HK-2 (cell line): ENCODE results near the gene NVL.

Source experiments
- DNase-seq: peaks from one replicate; pipeline ENCODE4 v3.0.0-alpha.2; 2018; ENCODE audit not compliant: unreplicated experiment

Gene NVL

DNA sequence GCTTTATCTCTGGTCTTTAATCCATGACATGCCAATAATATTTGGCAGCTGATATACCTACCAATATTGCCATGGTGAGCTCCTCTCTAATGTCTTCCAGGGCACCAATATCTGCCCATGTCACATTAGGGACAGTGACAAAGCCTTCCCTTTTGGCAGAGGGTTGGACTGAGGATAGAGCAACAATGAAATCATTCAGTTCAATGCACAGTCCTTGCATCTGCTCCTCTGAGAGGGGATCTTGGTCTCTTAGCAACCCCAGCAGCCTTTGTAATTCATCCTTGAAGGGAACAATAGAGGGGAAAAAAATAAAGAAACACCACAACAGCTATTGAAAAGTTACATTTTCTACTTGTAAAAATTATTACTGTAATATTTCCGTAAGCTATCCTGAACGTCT lies 42.3 kb downstream of the NVL start:
- no peak for DNase-seq

DNA sequence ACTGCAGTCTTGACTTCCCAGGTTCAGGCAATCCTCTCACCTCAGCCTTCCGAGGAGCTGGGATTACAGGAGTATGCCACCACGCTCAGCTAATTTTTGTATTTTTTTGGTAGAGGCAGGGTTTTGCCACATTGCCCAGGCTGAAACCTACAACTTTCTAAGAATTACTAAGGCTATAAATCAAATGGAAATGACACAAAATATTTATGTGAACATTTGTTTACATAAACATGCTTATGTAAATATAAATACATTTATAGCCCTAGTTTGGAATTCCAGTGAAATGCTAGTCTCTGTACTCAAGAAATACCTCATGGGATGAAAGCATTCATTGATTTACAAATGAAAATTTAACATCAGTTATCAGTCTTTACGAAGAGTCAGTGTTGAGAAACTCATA lies 47.8 kb downstream of the NVL start:
- no peak for DNase-seq

DNA sequence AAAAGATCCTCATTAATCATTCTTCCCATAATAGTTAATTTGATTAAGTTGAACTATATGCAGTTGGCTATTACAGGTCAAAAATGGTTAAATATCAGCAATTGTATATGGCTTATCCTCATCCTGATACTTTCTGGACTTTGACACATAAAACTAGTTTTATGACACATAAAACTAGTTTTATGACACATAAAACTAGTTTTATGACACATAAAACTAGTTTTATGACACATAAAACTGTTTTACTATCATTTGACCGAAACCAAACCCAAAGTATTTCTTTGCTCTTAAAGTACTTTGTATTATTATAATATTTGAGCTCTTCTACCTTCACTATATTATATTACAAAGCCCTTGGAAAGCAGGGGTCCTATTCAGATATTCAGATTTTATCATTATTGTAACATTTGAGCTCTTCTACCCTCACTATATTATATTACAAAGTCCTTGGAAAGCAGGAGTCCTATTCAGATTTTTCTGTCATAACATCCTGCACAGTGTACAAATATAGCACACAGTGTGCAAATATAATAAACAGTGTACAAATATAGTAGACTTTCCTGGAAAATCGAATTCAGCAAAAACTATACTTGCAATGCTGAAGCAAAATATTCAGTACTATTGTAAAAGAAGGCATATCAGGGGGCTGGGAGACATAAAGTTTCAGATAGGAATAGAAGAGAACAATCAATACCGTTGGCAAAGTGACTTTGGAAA lies 53.0 kb downstream of the NVL start:
- no peak for DNase-seq

DNA sequence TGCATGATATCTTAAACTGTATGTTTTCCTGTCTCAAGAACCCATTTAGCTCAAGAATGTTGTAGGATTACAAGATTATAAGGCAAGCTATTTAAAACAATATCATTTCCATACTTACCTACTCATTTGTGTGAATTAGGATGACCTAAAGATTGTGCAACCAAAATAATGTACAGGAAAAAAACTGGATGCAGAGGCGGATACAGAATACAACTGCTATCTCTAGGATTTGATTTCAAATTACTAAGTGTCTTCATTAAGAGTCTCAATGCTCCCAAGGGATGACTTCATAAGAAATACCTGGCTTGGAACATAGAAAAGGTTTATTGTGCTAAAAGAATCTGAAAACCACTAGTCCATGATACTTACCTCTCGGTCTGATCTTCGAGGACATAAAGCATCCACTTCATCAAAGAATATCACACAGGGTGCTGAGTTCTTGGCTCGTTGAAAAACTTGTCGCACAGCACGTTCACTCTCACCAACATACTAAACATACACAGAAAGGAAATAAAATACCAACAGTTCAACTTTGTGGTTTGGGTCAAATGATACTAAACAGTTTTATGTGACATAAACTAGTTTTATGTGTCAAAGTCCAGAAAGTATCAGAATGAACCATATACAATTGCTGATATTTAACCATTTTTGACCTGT lies 54.9 kb downstream of the NVL start:
- no peak for DNase-seq

DNA sequence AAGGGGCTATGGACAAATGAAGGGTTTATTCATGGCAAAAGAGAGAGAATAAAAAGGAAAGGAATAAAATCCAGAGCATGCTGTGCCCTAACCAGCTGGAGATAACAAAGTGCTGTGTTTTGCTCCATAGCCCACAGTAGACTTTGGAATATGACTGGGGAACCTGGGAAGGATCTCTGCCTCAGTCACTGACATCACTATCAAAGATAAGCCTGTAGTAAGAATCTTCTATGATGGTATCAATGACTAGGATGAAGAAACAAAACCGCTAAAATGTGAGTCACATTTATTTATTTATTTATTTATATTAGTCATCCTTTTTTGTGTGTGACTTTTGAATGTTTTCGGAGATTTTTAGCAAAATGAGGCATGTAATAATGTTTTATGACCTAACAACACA lies 56.3 kb downstream of the NVL start:
- DNase-seq, result no peak

DNA sequence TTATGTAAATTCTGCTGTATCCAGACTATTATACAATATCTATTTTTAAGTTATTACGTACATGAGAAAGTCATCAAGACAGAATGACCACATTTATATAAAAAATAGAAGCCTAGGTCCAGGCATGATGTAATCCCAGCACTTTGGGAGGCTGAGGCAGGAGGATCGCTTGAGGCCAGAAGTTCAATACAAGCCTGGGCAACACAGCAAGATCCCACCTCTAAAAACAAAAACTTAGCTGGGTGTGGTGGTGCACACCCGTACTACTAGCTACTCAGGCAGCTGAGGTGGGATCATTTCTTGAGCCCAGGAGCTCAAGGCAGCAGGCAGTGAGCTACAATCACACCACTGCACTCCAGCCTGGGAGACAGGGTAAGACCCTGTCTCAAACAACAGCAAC lies 58.9 kb downstream of the NVL start:
- no peak for DNase-seq

DNA sequence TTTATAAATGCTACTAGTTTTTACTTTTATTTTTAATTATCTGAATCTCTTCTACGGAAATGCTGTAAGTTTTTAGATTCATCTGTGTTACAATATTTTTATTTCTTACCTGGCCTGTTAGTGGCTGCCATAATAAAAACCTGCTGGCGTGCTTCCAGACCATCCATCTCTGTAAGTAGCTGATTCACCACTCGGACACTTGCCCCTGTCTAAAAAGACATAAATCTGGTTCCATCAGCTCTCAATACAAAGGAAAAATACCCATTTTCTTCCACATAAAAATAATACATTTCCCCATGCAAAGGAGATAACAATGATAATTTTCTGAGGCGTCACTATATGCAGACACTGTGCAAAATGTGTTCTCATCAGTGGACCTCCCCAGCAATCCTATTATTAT lies 62.0 kb downstream of the NVL start:
- DNase-seq, result peak; percentile 23

DNA sequence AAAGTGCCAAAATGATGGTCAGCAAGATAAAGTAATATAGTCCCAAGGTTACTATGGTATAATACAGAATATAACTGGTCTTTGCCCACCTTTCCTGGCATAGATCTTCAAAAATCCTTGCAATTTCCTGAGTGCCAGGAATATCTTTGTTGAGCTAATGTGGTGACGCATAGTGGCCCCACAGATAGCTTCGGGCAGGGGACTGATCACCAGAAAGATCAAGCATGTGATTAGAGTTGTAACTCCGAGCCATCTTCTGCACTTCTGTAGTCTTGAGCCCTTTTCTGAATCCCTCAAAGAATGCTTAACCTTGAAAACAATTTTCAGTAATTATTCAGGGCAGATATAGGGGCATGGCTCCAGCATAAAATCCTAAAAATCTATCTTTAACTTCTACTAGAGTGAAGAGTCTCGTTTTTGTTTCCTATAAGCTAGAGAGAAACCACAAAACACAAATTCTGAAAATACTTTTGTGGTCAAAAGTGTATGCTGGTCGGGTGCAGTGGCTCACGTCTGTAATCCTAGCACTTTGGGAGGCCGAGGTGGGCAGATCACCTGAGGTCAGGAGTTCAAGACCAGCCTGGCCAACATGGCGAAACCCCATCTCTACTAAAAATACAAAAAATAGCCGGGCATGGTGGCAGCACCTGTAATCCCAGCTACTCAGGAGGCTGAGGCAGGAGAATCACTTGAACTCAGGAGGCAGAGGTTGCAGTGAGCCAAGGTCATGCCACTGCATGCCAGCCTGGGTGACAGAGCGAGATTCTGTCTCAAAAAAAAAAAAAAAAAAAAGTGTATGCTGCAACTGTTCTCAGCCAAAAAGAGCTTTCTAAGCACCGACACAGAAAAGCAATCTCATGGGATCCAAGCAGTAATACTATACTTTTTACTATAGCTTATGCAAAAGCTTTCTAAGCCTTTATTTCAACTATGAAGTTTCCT lies 62.8 kb downstream of the NVL start:
- DNase-seq, result no peak

DNA sequence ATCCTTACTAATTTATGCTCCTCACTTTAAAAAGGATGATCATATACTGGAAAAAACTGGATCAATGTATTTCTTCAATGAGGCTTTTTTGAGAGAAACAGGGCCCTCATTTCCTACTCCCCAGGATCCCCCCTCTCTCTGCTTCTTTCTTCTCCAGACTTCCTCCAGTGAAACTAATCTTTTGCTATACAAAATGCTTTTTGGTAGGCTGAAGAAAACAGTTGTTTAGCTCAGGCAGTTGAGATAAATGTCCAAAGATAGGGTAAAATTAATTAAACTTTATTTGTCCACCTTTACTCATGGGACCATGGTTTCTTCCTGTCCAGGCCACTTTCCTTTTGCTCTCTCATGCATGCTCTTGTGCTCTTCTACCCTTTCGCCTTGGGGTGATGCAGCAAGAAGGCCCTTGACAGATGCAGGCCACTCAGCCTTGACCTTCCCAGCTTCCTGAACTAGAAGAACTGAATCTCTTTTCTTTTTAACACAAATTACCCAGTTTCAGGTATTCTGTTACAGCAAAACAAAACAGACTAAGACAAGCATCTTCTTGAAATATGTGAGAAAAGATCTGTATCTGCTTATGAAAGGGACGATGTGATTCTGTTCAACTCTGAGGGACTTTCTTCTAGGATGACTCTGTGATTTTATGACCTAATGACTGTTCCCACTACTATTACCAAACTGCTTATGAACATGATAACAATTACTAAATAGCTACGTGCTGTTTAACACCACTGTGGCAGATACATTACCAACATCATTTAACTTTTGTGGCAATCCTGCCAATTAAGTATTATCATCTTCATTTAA lies 63.7 kb downstream of the NVL start:
- no peak for DNase-seq

DNA sequence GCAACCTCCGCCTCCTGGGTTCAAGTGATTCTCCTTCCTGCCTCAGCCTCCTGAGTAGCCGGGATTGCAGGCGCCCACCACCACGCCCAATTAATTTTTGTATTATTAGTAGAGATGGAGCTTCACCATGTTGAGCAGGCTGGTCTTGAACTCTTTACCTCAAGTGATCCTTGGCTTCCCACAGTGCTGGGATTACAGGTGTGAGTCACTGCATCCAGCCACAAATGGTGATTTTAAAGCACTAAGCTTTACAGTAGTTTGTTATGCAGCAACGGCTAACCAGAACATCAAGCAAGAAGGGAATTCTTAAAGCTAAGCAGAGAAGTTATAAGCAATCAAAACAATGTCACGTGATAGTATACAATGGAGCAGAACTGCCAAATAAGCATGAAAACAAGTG lies 65.7 kb downstream of the NVL start:
- no peak for DNase-seq

DNA sequence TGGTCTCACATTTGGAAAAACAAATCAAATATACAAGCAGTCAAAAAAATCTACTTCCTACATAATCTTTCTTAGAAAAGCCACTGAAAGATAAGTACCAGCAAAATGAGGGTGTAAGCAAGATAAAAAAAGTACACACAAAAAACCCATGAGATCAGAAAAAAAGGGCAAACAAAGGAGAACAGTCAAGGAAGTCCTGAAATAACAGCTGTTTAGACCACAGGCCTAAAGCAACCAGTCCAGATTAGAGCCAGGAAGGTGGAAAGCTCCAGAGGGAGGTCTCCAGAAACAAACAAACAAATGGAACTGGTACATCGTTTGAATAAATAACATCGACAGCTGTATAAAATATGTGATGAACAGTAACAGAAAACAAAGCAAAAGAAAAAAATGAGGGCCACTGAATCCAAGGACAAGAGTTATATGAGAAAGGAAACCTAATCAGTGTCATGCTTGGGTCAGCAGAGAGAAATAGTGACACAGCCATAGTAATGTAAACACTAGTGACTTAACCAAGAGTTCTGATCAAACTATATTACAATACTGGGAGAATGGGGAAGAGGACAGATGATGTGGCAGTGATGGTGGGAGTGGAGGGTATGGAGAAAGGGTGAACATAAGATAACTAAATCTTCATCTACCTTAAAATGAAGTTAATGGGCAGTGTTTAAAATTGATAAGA lies 67.5 kb downstream of the NVL start:
- no peak for DNase-seq

DNA sequence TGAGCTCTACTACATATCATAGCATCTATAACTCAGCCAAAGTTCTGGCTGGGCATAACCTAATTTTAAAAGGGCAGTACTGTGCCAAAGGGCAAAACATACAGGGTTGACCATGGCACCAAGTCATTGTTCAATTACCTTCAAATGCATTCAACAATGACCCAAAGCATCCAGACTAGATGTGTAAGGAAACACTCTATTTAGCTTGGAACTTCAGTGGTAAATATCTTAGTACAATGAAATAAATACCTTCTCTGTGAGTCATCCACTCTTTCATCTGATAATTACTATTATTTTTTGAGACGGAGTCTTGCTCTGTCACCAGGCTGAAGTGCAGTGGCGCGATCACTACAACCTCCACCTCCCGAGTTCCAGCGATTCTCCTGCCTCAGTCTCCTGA lies 70.0 kb downstream of the NVL start:
- no peak for DNase-seq

DNA sequence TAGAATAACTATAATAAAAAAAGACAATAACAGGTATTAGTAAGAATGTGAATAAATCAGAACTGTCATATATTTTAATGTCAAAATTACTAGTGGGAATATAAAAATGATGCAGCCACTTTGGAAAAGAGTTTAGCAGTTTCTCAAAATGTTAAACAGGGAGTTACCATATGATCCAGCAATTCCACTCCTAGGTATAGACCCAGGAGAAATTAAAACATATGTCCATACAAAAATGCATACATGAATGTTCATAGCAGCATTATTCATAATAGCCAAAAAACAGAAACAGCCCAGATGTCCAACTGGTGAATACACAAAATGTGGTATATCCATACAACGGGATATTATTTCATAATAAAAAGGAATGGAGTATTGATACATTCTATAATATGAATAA lies 71.6 kb downstream of the NVL start:
- no peak for DNase-seq

DNA sequence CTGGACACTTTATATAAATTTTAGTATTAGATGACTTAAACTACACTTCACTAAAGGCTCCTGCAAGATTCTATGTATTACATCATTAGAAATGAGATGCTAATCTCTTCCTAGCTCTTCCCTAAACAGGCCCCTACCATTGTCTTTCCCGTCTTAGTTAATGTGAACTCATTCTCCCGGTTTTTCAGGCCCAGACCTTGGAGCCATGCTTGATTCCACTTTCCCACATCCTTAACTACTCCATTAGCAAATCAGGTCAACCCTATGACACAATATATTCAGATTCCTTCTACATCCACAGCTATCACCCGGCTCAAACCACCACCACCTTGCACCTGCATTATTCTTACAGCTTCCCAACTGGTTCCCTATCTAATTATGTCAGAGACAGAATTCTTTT lies 73.3 kb downstream of the NVL start:
- DNase-seq, result no peak

DNA sequence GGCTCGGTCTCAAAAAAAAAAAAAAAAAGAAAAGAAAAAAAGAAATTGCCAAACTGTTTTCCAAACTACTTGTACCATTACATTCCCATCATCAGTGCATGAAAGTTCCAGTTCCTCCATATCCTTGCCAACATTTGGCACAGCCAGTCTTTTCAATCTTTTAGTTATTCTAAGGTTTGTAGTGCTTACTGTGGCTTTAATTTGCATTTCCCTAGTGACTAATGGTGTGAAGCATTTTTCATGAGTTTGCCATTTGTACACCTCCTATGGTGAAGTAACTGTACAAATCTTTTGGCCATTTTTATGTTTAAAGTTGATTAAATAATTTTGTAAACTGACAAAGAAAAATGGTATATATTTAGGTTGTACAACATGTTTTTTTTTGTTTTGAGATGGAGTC lies 76.3 kb downstream of the NVL start:
- no peak for DNase-seq

DNA sequence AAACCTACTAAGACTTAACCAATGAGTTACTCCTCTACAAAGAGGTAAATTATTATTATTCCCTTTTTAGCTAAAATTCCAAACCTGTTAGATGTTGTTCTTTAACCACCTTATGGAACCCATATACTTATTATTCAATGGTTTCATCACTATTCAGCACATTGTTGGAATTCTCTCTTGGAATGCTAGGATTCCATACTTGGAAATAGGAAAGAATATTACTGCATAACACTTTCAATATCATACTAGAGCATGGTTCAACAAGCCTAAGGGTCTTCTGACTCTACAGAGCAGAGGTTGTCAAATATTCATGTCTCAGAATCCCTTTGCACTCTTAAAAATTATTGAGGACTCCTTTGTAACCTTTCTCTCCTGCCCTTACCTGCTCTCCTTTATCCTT lies 77.5 kb downstream of the NVL start:
- DNase-seq, result no peak

DNA sequence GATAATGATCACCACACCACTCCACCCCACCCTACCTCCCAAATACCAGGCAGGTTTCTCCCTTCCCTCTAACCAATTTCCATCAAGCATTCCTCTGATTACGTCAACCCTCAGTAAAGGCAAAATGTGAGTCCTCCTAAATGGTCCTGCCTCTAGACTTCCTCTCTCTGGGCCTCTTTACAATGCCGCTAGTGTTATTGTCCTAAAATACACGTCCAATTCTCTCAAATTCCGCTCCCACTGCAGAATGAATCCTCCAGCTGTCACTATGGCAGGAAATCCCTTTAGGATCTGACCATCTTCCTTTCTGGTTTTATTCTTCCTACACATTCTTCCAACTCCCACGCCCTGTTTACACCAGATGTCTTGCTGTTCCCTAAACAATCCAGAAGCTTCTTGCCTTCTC lies 78.2 kb downstream of the NVL start:
- no peak for DNase-seq

DNA sequence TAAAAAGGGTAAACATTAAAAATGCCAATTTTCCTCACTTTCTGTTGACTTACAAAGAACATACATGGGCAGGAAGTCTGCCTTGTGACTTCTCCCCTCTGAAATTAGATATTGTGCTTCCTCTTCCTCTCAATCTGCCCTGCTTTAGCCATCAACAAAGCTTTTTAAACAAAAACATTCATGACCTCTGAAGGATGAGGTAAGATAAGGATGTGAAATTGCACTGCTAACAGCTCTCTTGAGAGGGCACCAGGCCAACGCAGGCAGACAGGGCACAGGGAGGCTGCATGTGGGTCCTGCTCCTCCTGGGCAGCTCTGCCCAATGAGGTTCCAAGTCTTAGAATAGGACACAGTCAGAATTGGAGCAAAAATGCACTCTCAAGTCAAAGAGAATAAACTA lies 84.8 kb downstream of the NVL start:
- DNase-seq, result no peak

DNA sequence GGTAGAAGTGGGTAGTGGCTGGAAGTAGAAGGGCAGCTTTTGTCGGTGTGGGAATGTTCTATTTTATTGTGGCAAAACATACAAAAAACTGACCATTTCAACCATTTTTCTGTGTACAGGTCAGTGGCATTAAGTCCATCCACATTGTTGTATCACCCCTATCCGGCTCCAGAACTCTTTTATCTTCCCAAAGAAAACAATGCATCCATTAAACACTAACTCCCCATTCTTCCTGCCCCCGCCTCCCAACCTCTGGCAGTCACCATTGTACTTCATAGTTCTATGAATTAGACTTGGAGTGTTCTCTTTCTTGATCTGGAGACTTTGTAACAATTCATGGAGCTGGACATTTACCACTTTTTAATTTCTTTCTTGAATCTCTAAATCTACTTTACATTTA lies 91.2 kb downstream of the NVL start:
- no peak for DNase-seq

DNA sequence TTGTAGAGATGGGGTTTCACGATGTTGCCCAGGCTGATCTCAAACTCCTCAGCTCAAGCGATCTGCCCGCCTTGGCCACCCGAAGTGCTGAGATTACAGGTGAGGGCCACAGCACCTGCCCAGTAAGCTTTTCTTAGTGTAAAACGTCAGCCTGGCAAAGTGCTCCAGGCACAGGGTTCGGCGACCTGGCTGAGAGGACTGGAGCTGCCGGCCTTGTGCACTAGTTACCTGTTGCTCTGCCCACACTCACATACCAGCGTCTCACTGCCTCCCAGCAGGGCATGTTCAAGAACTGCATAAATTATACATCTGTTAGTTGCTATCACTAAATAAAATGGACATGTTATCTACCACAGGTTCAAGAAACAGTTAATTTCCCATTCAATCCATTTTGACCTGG lies 91.8 kb downstream of the NVL start:
- DNase-seq, result no peak

DNA sequence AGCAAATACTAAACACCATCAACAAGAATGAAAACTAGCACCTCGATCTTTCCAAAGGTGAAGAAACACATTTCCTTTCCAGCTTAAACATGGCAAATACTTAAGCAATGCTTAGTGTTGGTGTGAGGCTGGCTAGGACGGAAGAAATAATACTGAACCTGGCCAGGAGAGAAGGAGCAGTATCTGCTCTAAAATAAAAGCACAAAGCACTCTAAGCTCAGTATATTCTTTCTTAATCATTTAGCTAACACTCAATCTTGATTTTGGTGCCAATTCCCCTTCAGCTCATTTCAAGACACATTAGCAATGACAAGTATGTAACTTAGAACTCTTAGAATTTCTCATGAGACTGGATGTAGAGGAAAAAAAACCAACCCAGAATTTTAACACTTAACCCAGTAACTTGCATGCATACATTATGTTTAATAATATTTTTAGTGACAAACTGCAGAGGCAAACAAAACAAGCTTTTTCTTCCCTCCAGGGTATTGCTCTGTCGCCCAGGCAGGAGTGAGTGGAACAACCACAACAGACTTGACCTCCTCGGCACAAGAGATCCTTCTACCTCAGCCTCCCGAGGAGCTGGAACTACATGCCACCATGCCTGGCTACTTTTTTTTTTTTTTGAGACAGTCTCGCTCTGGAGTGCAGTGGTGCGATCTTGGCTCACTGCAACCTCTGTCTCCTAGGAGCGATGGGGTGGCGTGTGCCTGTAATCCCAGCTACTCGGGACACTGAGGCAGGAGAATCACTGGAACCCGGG lies 92.7 kb downstream of the NVL start:
- DNase-seq, result no peak
